ENCODE data around the gene SCGB3A1. TPM values are rescaled to one million over a fixed set of nuclear protein-coding genes. Genes with fewer than 3 reads are reported as not detected.

Gene SCGB3A1
- total and polyA plus RNA-seq, 2 of the 4 experiments (the other 2 are of a cell fraction): not detected

GRCh38 chr5:180639287-180639686 lies 48.0 kb upstream of the SCGB3A1 start:
- in situ Hi-C loops (cut with MboI; ENCODE audit: low sequenced_read_pairs) (no loop called here), dilution Hi-C loops (cut with HindIII; ENCODE audit: low sequenced_read_pairs, unreplicated experiment) (no loop called here), intact Hi-C loops (cut with micrococcal nuclease) (no loop called here)
- H3K4me3 ChIP-seq (ENCODE audit: insufficient read depth, low read depth, low read length): no peak overlapping the region
- no peak overlapping the region for H3K14ac ChIP-seq (replicated peaks; ENCODE audit: low read depth, low read length)
- no peak overlapping the region for H2AK5ac ChIP-seq (ENCODE audit: low read depth, low read length)
- no peaks in the 10 kb centered on the region for H3K9me1 ChIP-seq (ENCODE audit: insufficient read depth, low read length)
- TF ChIP-seq MAZ (IDR thresholded peaks at IDR 0.05; ENCODE audit: borderline replicate concordance, low read depth, low read length) (no peak), SMC3 (IDR thresholded peaks at IDR 0.05; ENCODE audit: low read depth, low read length) (no peak), CEBPB (IDR thresholded peaks at IDR 0.05; ENCODE audit: low read depth, low read length) (no peak), MAFK (IDR thresholded peaks at IDR 0.05; ENCODE audit: low read depth, low read length) (no peak), MXI1 (IDR thresholded peaks at IDR 0.05; ENCODE audit: borderline replicate concordance, low read depth, low read length) (no peak), USF2 (IDR thresholded peaks at IDR 0.05; ENCODE audit: low read depth, low read length) (no peak), RFX5 (IDR thresholded peaks at IDR 0.05; ENCODE audit: low read depth, low read length) (no peak), CTCF (conservative IDR thresholded peaks at IDR 0.05; ENCODE audit: low read depth, low read length) (no peak), BHLHE40 (IDR thresholded peaks at IDR 0.05; ENCODE audit: low read depth, low read length) (no peak)
- no peak overlapping the region for H3K18ac ChIP-seq (ENCODE audit: low read depth, low read length)
- ATAC-seq (ENCODE audit: low read depth) (no peak), DNase-seq (no peak)
- no peak overlapping the region for H3K4me2 ChIP-seq (ENCODE audit: low read depth, low read length)
- no peaks in the 10 kb centered on the region; the same call in 1 of the 2 replicates for H4K20me1 ChIP-seq (ENCODE audit: insufficient read depth, low read length)
- H2BK15ac ChIP-seq (ENCODE audit: low read depth, low read length): no peak overlapping the region
- no peak overlapping the region for H2AK9ac ChIP-seq (replicated peaks; ENCODE audit: low read depth, low read length, poor library complexity)
- H2AFZ ChIP-seq (replicated peaks; ENCODE audit: low read length, poor library complexity): no peak overlapping the region
- no peak overlapping the region for H3K9ac ChIP-seq (ENCODE audit: low read depth, low read length)
- no peaks in the 10 kb centered on the region for H3K4me1 ChIP-seq (ENCODE audit: control insufficient read depth, insufficient read depth, low read length)
- no TSS peak for BruUV-seq (replicated peaks)
- WGBS, 2 experiments (ENCODE audit: extremely low coverage in 2 of 2, insufficient read length in 1 of 2): 49% methylated on average over 3 of the region's 3 CpGs; no CpG with 5 or more reads in 1 of the 2 experiments
- no peaks in the 10 kb centered on the region for H3K9me3 ChIP-seq (ENCODE audit: control insufficient read depth, insufficient read depth, low read length)
- H3K56ac ChIP-seq (ENCODE audit: extremely low read depth, insufficient read depth, low read length): no peak overlapping the region
- H4K8ac ChIP-seq (ENCODE audit: low read depth in 2 of 2, low read length in 2 of 2): no peak overlapping the region
- no peaks in the 10 kb centered on the region for H3K79me1 ChIP-seq (ENCODE audit: low read depth in 1 of 2, low read length in 2 of 2)
- ChIA-PET CTCF (no interaction called here), POLR2A (ENCODE audit: unreplicated experiment) (no interaction called here)
- H4K5ac ChIP-seq (ENCODE audit: low read depth, low read length): no peak overlapping the region
- H2BK5ac ChIP-seq (ENCODE audit: low read depth, low read length, poor library complexity, severe bottlenecking): no peak overlapping the region
- no peak overlapping the region for H2BK20ac ChIP-seq (ENCODE audit: low read depth, low read length)
- no peaks in the 10 kb centered on the region; the same call in 1 of the 2 replicates for H3K27me3 ChIP-seq (ENCODE audit: control insufficient read depth, insufficient read depth, low read length)
- no peak overlapping the region for H4K91ac ChIP-seq (ENCODE audit: insufficient read depth, low read depth, low read length)
- H3K4ac ChIP-seq (ENCODE audit: low read depth, low read length): no peak overlapping the region
- no peak overlapping the region for H3K27ac ChIP-seq (ENCODE audit: insufficient read depth, low read length)
- H3K23ac ChIP-seq (ENCODE audit: low read depth, low read length): no peak overlapping the region
- H3K36me3 ChIP-seq (ENCODE audit: control insufficient read depth, insufficient read depth, low read length): no peaks in the 10 kb centered on the region
- no peak overlapping the region for H2BK120ac ChIP-seq (ENCODE audit: low read depth, low read length)
